AG04450 (cell line): ENCODE measurements around the gene KLF4. TPM values are rescaled to one million over a fixed set of nuclear protein-coding genes. Genes with fewer than 3 reads are reported as not detected.

Experiments used
- CTCF ChIA-PET: fragments of 300-600, 350-600 bp; formaldehyde crosslinking; extraction: SDS; loops from one replicate; lab custom pipeline; 2022; ENCODE audit warnings: antibody characterized with exemption, inconsistent platforms; lab: Charles Lee
- POLR2A ChIA-PET: fragments of 350-600 bp; formaldehyde crosslinking; extraction: SDS; loops from one replicate; lab custom pipeline; 2021; ENCODE audit warnings: antibody characterized with exemption, inconsistent platforms; lab: Yijun Ruan, JAX
- DNase-seq: peaks from one replicate; pipeline ENCODE4 v3.0.0-alpha.2; 2011; ENCODE audit warnings: low read depth, low spot score
- H3K27ac ChIP-seq: one replicate; pipeline ENCODE4 v1.5.1; 2012; ENCODE audit warnings: low read depth, low read length, control low read depth
- H3K27me3 ChIP-seq: one replicate; pipeline ENCODE4 v1.6.0; 2012; ENCODE audit warnings: low read length; ENCODE audit not compliant: control insufficient read depth, insufficient read depth
- H3K4me3 ChIP-seq: 2 replicates; pipeline ENCODE4 v1.5.1; 2011; ENCODE audit warnings: mild to moderate bottlenecking, low read depth, low read length, control low read depth
- H3K9me3 ChIP-seq: 2 replicates; pipeline ENCODE4 v1.5.1; 2012; ENCODE audit warnings: low read length; ENCODE audit not compliant: control insufficient read depth, insufficient read depth
- CTCF ChIP-seq: IDR thresholded peaks from 2 replicates; pipeline ENCODE4 v1.5.1; 2011; ENCODE audit warnings: low read depth, low read length, control low read depth, inconsistent platforms
- polyA plus RNA-seq: library from polyadenylated mRNA; depleted of rRNA; stranded (reverse); fragments of >200 nt; gene quantifications from 2 replicates; pipeline ENCODE4 v1.2.3, GENCODE V29; 2011

The KLF4 gene
- polyA plus RNA-seq, 1 experiment, result 3.1 TPM

GRCh38 chr9:107443786-107444185, 45.8 kb downstream of the KLF4 start:
- Histone ChIP-seq H3K4me3 (no peak overlapping the region), H3K9me3 (no peaks in the 10 kb centered on the region), H3K27ac (no peak overlapping the region), H3K27me3 (no peaks in the 10 kb centered on the region)
- POLR2A ChIA-PET, result no interaction called here
- TF ChIP-seq CTCF, result no peak
- CTCF ChIA-PET, result interaction anchor here (1.2 to 3.0 kb wide), 3 partner anchors 18 to 1318 kb away, joined by 3 to 14 read pairs (median 5); no protein-coding TSS in a partner anchor
- no peak for DNase-seq

- ChIA-PET POLR2A (interaction anchor here (0.6 kb wide), 1 partner anchor 614 kb away, joined by 3 read pairs; no protein-coding TSS in a partner anchor), CTCF (interaction anchor here (0.7 kb wide), 1 partner anchor 99 kb away, joined by 4 read pairs; no protein-coding TSS in a partner anchor)
- DNase-seq, result no peak
Measured at GRCh38 chr9:107439991-107440456, 49.5 kb downstream of the KLF4 start.

GRCh38 chr9:107438211-107439031, 51.1 kb downstream of the KLF4 start:
- CTCF ChIA-PET, result interaction anchor here (0.6 kb wide), 1 partner anchor 20 kb away, joined by 3 read pairs; no protein-coding TSS in a partner anchor
- no peak for DNase-seq
- POLR2A ChIA-PET, result no interaction called here

More at GRCh38 chr9:107439991-107440456, 49.5 kb downstream of the KLF4 start:
- TF ChIP-seq CTCF, result no peak
- no peaks in the 10 kb centered on the region for H3K27me3 ChIP-seq
- no peak overlapping the region for H3K27ac ChIP-seq
- H3K4me3 ChIP-seq, result no peak overlapping the region
- no peaks in the 10 kb centered on the region for H3K9me3 ChIP-seq

GRCh38 chr9:107437716-107438115, 51.9 kb downstream of the KLF4 start:
- ChIA-PET CTCF (interaction anchor here (0.6 kb wide), 1 partner anchor 20 kb away, joined by 3 read pairs; no protein-coding TSS in a partner anchor), POLR2A (no interaction called here)
- Histone ChIP-seq H3K9me3 (no peaks in the 10 kb centered on the region), H3K27ac (no peak overlapping the region), H3K27me3 (peaks cover 2% of the 10 kb centered on the region), H3K4me3 (no peak overlapping the region)
- DNase-seq, result no peak
- TF ChIP-seq CTCF, result no peak

More at GRCh38 chr9:107438211-107439031, 51.1 kb downstream of the KLF4 start:
- Histone ChIP-seq H3K9me3 (no peaks in the 10 kb centered on the region), H3K27me3 (peaks cover 2% of the 10 kb centered on the region), H3K27ac (no peak overlapping the region), H3K4me3 (no peak overlapping the region)
- TF ChIP-seq CTCF, result no peak

GRCh38 chr9:107435415-107435814, 54.2 kb downstream of the KLF4 start:
- Histone ChIP-seq H3K27ac (no peak overlapping the region), H3K27me3 (peaks cover 6% of the 10 kb centered on the region), H3K9me3 (no peaks in the 10 kb centered on the region), H3K4me3 (no peak overlapping the region)
- ChIA-PET POLR2A (no interaction called here), CTCF (interaction anchor here (0.6 kb wide), 1 partner anchor 11 kb away, joined by 3 read pairs; no protein-coding TSS in a partner anchor)
- DNase-seq, result no peak
- TF ChIP-seq CTCF, result no peak
